Measurements from ENCODE around the gene MED29. TPM values are rescaled to one million over a fixed set of nuclear protein-coding genes. Genes with fewer than 3 reads are reported as not detected.
"Not testable (repeated sequence)": the region's sequence is repeated elsewhere in the genome, so short reads cannot be mapped to it uniquely, and the experiment has no call there.

The MED29 gene
- polyA plus RNA-seq, 1 donor: 36.3 TPM

GRCh38 chr19:39365531-39365930 is 25.6 kb upstream of the MED29 start:
- DNase-seq: no peak

DNA sequence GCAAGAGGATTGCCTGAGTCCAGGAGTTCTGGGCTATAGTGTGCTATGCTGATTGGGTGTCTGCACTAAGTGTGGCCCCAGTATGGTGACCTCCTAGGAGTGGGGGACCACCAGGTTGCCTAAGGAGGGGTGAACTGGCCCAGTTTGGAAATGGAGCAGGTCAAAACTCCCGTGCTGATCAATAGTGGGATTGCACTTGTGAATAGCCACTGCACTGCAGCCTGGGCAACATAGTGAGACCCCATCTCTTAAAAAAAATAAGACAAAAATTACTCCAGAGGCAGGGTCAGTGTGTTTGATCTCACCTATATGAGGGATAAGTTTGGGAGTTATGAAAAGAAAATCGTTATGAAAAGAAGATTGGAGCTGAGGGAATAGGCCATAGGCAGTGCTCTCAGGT is 22.0 kb upstream of the MED29 start:
- no peak for DNase-seq

- no peak for DNase-seq
Observed at GRCh38 chr19:39370735-39371134, 20.4 kb upstream of the MED29 start.

GRCh38 chr19:39372047-39372802 is 19.0 kb upstream of the MED29 start:
- DNase-seq: peak; percentile 53

GRCh38 chr19:39372941-39373340 is 18.2 kb upstream of the MED29 start:
- no peak for DNase-seq

DNA sequence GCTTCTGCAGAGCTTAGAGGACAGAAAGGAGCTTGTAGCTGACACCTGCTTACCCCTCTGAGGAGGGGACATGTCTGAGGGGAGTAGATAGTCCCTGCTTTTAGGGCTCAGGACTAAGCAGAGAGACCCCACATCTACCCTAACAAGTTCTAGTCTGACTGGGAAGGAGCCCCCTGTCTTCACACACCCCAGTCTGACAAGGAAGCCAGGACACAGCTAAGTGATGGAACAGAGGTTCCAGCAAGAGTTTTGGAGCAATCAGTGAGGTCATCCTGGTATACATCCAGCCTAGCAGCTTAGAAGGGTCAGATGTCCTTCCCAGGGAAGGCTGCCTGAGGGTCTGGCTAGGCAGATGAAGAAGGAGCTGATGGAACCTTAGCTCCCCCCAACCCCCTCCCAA is 15.2 kb upstream of the MED29 start:
- DNase-seq: no peak

GRCh38 chr19:39377373-39378362 is 13.5 kb upstream of the MED29 start:
- DNase-seq: no peak

- not testable (repeated sequence) for DNase-seq
Observed at GRCh38 chr19:39379366-39379765, 11.8 kb upstream of the MED29 start.

- DNase-seq: no peak
Observed at GRCh38 chr19:39379865-39380396, 11.2 kb upstream of the MED29 start.

DNA sequence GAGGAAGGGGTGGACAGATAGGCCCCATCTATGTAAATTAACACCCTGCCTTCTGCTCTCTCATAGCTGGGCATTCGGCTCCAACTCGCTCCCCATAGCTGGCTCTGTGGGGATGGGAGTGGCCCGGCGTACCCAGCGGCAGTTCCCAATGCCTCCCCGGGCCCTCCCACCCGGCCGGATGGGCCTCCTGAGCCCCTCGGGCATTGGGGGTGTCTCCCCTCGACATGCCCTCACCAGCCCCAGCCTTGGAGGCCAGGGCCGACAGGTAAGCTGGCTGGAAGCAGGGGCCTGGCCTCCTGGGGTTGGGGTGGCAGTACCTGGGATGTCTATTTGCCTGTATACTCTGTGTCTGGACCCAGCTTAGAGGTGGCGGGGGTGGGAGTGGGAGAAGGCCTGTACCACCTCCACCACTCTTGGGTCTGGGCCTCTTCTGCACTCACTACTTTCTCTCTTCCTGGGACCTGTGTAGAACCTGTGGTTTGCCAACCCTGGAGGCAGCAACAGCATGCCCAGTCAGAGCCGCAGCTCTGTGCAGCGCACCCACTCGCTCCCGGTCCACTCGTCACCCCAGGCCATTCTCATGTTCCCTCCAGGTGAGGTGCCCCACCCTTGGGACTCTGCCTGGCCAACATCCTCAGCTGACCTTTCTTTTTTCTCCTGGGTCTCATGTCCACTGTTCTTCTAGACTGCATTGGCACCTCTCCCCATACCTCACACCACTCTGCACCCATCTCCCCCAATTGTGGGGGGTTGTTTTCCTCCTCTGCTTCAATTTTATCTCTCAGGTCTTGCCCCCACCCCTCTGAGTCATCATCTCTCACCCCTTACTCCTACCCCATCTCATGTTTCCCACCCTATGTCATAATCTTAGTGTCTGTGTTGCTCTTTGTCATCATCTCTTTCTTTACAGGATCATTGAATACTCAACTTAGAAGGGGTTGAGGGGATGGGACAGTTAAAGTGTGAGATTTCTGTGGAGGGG is 10.4 kb upstream of the MED29 start:
- DNase-seq: no peak

- DNase-seq: no peak
Observed at GRCh38 chr19:39381910-39382611, 9.1 kb upstream of the MED29 start.

DNA sequence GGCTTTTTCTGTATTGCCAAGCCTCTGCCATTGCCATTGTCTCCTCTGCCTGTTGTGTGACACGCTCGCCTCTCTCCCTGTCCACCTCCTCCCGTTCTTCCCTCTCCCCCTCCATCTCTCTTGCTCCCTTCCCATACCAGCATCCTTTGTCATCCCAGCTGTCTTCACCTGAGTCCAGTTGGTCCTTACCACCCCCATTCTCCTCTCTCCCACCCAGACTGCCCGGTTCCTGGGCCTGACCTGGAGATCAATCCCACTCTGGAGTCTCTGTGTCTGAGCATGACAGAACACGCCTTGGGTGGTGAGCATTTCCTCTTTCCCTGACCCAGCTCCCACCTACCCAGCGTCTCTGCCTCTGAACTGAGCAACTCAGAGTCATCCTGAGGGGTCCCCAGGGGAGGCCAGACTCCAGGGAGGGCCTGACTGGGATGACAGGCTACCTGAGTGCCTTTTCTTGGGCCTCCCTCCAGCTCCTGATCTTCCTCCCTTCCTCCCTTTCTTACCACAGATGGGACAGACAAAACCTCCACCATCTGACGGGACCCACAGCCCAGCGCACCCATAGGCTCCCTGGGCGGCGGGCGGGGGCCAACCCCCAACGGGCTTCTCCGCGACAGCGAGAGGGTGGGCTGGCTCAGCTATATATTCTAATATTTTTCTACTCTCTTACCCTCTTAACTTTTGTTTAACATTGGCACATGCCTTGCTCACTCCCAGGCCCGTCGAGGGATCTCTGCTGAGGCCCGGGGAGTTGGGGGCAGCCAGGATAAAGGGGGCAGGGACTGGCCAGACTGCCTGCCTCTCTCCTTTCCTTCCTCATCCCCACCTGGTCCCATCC is 8.0 kb upstream of the MED29 start:
- no peak for DNase-seq

- no peak for DNase-seq
Observed at GRCh38 chr19:39384839-39385568, 6.2 kb upstream of the MED29 start.

DNA sequence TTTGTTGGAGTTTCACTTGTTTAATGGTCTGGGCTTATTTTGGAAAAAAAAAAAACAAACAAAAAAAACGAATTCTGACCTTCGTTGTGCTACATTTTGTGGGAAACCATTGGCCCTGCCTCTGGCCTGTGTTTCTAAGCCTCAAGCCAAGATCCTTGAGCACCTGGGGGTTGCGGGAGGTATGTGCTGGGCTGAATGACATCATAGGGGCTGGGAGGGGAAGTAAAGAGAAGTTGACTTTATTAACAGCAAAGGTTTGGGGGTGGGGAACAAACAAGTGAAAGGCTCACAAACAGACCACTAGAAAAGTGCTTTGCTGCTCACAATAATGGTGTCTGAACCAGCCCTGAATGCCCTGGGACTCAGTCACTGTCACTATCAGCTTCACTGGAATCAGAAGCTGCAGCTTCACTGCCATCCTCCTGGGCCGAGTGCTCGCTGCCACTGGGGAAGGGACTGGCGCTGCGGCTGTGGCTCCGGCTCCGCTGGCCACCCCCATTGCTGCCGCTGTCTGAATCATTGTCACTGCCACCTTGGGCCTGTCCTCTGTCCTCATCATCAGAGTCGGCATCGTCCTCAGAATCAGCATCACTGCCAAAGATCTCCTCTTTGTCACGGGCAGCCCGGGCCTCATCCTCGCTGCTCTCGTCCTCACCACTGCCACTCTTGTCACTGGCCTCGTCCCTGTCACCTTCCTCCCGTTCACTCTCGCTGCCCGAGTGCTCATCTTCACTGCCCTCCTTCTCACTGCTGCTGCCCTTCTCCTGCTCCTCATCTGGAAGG is 5.4 kb upstream of the MED29 start:
- DNase-seq: no peak

- no peak for DNase-seq
Observed at GRCh38 chr19:39386557-39386956, 4.6 kb upstream of the MED29 start.

DNA sequence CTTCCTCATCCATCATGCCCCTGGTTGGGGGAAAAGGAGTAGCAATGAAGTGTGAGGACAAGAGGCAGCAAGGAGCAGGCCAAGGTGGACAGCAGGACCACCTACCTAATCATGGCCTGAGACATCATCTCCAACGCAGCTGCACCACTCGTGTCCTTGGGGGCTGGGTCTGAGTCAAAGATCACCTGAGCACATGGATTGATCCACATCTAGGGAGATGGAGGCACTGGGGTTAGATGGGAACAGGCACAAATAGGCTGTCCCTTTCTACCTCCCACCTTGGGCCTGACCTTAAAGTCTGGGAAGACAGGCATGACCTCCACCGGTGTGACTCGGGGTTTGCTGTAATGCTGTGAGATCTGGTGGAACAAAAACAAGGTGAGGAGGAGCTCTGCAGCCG is 2.5 kb upstream of the MED29 start:
- DNase-seq: no peak

DNA sequence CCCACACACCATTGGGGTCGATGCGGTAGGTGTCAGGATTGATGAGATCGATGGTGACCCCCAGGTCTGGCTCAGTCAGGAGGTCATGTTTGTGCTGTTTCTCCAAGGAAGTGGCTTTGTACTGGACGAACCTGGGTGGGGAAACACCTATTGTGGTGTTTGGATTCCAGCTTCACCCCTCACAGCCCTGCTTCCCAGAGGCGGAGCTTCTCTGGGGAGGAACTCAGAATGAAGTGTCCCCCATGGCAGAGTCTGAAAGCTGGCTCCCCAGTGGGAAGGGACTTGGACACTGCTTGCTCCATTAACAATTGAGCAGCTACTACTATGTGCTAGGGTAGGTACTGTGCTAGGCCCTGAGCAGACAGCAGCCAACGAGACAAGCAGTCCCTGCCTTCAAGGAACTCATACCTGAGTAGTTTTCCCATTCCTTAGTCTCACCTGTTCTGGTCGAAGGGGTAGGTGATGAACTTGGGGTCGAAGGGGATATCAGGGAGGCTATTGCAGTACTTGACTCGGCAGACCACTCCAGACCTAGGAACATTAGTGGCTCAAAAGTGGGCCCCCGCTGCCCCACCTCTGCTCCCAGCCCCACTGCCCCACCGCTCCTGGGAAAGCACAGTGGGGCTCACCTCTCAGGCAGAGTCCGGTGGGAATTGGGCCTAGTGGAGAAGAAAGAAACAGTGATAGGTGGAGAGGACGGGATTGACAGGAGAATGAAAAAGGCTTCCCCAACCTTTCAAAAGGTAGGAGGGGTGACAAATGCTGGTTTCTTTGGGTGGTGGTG is 1.4 kb upstream of the MED29 start:
- no peak for DNase-seq

DNA sequence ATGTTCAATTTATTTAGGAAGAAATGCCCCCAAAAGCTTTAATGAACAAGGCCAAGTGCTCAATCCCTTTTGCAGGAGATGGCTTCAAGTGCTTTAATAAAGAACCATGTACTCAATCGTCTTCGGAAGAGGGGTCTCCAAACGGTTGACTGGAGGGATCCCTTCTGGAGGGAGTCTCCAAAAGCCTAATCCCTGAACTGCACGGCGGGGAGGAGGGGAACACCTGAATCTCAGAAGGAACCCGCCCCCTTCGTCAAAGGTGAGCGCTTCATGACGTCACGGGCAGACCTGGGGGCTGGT is 777 bp upstream of the MED29 start:
- no peak for DNase-seq

Data from left kidney (tissue), 2 donors.